ENCODE data around the gene TTC39C.

DNA sequence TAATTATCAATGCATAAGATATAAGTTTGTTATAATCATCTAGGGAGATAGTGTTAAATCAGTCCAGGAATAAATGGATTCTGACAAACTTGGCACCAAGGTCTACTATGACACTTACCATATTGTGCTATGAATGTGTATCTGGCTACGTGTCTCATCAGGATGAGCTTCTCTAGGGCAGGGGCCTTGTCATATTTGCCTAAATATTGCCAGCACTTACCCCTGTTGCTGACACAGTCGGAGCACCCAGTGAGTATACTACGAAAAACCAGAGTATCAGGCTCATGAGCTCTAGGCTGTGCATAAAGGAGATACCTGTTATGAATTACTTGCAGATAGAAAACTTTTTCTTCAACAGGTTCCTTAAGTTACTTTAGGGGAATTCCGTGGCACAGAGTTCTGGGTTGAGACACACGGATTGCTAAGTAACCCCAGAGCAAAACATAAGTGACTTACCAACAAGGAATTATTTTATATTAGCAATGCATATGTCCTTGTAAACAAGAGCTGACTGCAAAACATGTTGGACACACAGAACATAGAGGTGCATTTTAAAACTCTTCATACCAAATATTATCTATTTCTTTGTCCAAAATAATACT is 7.7 kb upstream of the TTC39C start:
- TF ChIP-seq, protein P1, sequence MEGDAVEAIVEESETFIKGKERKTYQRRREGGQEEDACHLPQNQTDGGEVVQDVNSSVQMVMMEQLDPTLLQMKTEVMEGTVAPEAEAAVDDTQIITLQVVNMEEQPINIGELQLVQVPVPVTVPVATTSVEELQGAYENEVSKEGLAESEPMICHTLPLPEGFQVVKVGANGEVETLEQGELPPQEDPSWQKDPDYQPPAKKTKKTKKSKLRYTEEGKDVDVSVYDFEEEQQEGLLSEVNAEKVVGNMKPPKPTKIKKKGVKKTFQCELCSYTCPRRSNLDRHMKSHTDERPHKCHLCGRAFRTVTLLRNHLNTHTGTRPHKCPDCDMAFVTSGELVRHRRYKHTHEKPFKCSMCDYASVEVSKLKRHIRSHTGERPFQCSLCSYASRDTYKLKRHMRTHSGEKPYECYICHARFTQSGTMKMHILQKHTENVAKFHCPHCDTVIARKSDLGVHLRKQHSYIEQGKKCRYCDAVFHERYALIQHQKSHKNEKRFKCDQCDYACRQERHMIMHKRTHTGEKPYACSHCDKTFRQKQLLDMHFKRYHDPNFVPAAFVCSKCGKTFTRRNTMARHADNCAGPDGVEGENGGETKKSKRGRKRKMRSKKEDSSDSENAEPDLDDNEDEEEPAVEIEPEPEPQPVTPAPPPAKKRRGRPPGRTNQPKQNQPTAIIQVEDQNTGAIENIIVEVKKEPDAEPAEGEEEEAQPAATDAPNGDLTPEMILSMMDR (IDR thresholded peaks at IDR 0.05; ENCODE audit: low read depth, low read length) = no peak
- no peak for TF ChIP-seq EZH2phosphoT487 (IDR thresholded peaks at IDR 0.05; ENCODE audit: low read depth)
